ACHN (cell line): ENCODE measurements around the gene MAN2B1.
A peak's percentile ranks its signal among the peaks of the same experiment; 100 is the strongest.
"Not testable (repeated sequence)": the region's sequence is repeated elsewhere in the genome, so short reads cannot be mapped to it uniquely, and the experiment has no call there.

Source experiments
- DNase-seq: peaks from one replicate; pipeline ENCODE4 v3.0.0-alpha.2; 2015
- in situ Hi-C: cut with HindIII; loops from 2 replicates; pipeline ENCODE4 v1.10.0; 2017; ENCODE audit warnings: low sequenced_read_pairs, low pct_ligation_motif_present, low pct_unique_long_range_greater_than_20kb

The MAN2B1 gene

DNA sequence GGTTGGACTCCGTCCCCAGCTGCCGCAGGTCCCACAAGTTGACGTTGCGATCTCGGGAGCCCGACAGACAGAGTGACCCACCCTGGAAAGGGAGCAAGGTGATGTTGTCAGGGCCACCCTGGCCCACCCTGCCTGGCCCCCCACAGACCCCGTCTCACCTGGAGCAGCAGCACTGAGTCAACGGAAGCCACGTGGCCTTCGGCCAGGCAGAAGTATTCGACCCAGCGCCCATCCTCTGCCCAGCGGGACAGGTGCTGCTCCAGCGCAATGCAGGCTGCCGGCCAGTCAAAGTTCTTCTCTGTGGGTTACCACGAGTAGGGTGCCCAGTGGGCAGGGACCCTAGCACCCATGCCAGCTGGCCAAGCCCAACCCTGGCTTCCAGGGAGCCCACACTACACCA is 28.1 kb upstream of the MAN2B1 start:
- in situ Hi-C loops = no loop called here
- DNase-seq = no peak

DNA sequence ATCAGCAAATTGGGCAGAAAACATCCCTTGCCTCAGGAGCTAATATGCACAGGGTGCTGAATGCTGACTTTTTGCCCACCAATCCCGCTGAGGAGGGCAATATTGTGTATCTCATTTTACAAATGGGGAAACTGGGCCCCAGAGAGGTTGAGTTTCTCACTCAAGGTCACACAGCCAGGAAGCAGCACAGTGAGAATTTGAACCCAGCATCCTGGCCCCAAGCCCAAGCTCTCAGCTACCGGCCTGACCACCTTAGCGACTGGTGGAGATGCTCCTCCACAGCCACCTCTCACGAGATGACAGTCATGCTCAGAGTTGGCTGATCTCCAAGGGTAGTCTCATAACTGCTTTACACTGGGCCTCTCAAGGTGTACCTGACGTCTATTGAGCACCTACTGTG is 26.4 kb upstream of the MAN2B1 start:
- in situ Hi-C loops = no loop called here
- DNase-seq = no peak

DNA sequence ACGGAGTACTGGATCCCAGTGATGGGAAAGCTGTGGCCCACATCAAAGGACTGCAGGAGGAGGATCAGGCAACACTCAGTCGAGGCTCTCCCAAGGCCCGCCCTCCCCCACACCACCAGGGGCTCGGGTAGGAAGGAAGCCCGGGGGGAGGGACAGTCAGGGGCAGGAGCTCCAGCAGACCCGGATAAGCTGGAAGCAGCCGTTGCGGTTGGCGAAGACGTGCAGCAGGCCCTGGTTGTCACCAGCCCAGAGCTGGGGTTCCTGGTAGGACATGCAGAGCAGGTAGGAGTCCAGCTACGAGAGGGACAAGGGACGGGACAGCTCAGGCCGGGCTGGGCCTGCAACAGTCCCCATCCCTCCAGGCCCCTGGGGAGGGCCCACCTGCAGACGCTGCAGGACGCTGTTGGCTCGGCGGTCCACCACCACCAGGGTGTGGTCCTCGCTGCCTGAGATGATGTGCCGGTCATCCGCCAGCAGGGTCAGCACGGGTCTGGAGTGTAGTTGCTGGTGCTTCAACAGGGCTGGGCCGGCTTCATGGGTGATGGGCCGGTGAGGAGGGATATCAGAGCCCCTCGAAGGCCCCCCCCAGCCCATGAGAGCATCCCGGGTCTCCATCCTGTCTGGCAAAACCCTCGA is 23.2 kb upstream of the MAN2B1 start:
- in situ Hi-C loops = no loop called here
- DNase-seq = no peak

DNA sequence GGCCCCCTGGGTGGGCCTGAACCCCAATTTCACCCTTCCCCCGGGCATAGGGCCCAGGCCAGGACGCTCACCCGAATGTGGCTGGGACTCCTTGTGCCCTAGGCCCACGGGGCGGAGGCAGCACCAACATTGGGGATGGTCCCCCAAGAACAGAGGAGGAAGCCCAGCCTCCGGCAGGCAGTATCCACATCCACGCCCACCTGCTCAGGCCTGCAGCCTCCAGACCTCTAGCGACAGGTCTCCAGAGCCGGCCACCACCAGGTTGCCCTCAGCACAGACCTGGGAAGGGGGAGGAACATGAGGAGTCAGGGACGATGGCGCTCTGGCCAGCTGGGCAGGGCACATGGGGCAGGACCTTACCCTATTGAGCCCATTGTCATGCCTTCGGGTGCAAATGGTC is 22.5 kb upstream of the MAN2B1 start:
- no peak for DNase-seq
- in situ Hi-C loops = no loop called here

DNA sequence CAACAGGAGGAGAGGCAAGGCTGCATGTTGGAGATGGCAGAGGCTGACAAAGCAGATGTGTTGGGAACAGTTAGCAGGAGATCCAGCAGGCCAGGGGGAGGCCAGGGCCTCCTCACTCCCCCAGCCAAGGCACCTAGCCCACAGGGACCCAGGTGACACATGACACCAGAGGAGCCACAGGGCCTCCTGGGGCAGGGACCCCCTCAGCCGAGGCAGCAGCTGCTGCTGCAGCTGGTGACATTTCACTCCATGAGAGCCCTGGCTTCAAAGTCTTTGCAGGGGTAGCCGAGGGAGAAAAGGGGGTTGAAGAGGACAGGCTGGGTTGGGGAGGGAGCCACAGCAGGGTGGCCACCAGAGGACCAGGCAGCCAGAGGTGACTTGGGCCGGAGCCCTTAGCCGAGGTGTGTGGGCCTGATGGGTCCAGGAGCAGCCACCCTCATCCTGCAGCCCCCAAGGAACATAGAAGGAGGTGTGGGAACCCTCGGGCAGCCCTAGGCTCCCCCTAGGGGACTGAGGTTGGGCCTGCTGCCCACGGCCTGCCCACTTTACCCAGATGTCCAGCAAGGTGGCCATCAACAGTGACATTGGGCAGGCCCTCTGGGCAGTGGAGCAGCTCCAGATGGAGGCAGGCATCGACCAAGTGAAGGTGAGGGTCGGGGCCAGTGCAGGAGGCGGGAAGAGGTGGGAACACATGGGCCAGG is 21.1 kb upstream of the MAN2B1 start, which contains the start of gene GNG14:
Gene GNG14, plus strand, starts transcription at position 503 of the 701 bp plus-strand sequence. Its CDS starts 51 bp downstream, at position 554.
- in situ Hi-C loops = no loop called here
- no peak for DNase-seq

DNA sequence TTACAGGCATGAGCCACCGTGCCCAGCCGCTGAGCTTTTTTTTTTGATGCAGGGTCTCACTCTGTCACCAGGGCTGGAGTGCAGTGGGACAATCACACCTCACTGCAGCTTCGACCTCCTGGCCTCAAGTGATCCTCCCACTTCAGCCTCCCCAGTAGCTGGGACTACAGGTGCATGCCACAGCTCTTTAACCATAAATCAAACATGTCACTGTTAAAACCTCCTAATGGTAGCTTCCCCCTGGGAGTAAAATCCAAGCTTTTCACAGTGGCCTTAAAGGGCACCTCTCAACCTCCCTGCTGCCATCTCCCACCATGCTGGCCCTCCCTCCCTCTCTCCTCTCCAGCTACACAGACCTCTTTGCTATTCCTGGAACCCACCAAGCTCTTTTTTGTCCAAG is 19.3 kb upstream of the MAN2B1 start:
- in situ Hi-C loops = no loop called here
- DNase-seq = no peak

DNA sequence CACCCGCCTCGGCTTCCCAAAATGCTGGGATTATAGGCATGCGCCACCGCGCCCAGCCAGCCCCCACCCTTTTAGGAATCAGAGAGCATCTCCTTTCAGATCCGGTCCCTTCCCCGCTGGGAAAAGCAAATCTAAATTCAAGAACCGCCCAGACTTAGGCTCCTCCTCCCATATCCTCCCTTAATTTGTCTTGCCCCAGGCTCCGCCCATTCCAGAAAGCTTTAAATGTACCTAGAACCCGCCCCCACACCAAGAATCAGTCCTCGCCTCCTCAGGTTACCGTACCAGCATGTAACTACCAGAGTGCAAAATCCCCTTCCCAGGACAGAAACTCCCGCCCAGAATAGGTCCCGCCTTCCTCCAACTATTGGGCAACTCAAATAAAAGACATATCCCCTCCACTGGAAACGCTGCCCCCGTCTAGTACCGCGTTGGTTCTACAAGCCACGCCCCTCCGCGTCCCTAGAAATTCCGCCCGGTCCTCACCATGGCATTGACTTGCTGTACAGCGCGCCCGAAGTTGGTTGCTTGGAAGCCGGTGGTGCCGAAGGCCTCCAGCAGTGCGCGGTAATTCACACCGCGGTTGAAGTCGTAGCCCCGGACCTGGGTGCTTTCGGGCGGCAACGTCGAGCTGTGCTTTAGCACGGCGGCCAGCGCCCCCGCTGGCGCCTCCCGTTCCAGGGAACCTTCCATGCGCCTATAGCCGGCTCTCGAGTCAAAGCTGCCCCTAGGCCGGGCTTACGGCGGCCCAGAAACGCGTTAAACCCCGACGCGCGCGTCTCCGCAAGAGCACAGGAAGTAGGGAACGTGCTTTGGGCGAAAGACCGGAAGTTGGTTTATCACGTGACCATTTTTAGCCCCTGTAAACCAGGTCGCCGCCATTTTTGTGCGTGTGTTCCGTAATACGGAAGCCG is 14.8 kb upstream of the MAN2B1 start, which contains the start of gene DHPS:
Gene DHPS, minus strand, starts transcription at position 807 of the 914 bp plus-strand sequence. Its CDS starts 114 bp downstream, at position 693.
- peak; percentile 94 for DNase-seq
- in situ Hi-C loops = no loop called here

DNA sequence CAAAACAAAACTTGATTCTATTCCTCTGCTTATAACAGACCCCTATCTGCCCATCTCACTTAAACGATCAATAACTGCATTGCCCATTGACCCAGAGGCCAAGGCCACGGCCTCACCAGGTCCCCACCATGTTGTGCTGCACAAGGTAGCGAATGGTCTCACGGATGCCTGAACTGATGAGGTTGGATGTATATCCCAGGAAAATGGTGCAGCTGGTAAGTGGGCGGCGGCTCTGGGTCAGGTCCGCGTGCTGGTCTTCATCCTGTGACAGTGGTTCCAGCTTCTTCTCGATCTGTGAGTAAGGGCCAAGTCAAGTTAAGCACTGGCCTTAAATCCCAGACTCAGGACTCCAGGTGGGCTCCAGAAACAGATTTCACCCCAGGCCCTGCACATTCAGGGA is 13.5 kb upstream of the MAN2B1 start:
- no peak for DNase-seq
- in situ Hi-C loops = no loop called here

DNA sequence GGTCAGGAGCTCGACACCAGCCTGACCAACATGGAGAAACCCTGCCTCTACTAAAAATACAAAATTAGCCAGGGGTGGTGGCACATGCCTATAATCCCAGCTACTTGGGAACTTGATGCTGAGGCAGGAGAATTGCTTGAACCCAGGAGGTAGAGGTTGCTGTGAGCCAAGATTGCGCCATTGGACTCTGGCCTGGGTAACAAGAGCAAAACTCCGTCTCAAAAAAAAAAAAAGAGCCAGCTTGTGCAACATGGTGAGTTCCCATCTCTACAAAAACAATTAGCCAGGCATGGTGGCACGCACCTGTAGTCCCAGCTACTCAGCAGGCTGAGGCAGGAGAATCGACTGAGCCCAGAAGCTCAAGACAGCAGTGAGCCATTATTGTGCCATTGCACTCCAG is 11.5 kb upstream of the MAN2B1 start:
- DNase-seq, in situ Hi-C loops: not testable (repeated sequence)

DNA sequence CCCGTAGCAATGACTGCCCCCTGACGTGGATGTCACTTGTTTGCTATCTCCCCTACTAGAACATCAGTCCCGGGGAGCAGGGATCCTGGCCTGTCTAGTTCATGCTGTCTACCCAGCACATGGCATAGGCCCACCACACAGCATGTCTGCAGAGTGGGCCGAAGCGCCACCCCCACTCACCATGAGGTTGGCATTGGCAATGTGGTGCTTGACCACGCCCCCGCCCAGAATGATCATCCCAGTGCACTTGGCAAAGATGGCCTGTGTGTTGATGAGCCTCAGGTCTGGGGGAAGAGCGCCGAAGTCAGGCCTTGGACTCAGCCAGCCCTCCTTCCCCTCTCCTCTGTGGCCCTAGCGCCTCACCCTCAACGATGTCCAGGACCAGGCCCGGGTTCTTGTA is 10.4 kb upstream of the MAN2B1 start:
- in situ Hi-C loops = no loop called here

DNA sequence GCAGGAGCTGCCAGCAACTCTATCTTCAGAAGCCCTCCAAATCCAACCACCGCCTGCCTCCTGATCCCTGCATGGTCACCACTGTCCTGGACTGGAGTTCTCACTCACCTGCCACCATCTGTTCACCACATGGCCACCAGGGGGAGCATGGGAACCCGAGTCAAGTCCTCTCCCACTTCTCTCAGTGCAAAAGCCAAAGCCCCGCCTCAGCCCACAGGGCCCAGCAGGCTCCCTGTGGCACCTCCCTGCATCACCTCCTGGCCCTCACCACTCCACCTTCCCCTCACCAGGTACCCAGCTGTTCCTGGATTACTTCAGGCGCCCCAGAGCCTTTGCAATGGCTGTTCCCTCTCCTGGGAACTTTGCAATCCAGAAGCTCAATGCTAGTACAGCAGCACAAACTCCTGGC is 9.8 kb upstream of the MAN2B1 start:
- in situ Hi-C loops = no loop called here
- peak; percentile 79 for DNase-seq

More for the DNA sequence above, 10.4 kb upstream of the MAN2B1 start:
- DNase-seq = no peak

DNA sequence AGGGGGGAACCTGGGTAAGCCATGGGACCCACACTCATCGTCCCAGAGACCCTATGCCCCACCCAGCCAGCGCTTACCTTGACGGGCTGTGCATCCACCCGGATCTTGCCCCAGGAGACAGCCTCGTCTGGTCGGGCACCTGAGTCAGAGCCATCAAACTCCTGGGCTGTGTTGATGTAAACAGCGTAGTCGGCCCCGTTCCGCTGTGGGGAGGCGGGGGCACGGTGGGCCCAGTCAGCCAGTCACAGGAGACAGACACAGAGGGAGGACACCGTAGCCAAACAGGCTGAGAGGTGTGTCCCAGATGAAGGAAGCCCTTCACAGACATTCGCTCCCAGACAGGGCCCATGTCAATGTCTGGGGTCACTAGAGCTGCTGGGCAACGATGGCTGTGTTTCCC is 9.4 kb upstream of the MAN2B1 start:
- DNase-seq = no peak
- in situ Hi-C loops = no loop called here

DNA sequence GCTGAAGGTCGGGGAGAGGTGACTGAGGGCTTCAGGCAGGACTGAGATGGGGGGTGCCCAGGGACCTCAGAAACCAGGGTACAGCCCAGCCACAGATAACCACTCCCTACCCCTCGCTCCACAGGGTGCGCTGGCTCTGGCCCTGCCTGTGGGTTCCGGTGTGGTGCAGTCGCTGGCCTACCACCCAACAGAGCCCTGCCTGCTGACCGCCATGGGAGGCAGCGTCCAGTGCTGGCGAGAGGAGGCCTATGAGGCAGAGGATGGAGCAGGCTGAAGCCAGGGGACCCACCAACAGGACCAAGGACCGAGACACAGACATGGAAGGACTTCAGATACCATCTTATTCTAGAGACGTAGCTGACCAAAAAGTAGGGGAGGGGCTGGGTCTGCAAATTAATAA is 8.9 kb upstream of the MAN2B1 start:
- in situ Hi-C loops = no loop called here
- DNase-seq = no peak

DNA sequence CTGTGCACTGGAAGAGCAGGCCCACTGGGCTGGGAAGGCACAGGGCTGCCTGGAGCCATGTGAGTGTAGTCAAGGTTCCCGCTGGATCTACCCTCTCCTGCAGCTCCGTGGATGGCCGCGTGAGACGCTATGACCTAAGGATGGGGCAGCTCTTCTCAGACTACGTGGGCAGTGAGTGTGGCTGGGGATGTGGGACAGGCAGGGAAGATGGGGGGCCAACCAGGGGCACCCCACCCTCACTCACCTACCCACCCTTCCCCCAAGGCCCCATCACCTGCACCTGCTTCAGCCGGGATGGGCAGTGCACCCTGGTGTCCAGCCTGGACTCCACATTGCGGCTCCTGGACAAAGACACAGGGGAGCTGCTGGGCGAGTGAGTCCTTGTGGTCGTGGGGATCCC is 6.2 kb upstream of the MAN2B1 start:
- no peak for DNase-seq

DNA sequence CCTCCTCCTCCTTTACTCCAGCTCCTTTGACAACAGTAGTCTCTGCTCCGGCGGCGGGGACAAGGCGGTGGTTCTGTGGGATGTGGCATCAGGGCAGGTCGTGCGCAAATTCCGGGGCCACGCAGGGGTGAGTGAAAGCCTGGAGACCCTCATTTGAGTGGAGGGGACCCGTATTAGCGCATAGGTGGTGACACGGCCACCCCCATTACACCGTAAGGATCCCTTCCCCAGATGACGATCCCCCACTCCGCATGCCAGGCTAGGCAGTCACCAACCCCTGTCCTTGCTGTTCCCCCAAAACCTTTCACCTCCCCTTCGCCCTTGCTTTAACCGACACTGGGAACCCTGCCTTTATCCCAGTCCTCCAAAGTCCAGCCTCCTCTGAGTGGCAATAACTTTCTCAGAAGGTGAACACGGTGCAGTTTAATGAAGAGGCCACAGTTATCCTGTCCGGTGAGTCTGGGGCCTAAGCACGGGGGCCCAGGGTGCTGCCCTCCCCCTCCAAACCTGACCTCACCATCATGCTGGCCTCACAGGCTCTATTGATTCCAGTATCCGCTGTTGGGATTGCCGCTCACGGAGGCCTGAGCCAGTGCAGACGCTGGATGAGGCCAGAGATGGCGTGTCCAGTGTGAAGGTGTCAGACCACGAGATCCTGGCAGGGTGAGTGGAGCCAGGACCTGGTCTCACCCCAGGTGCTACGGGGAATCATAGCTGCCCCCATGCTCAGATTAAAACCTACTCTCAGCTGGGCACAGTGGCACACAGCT is 3.8 kb upstream of the MAN2B1 start:
- DNase-seq = no peak
- in situ Hi-C loops = no loop called here

More for the DNA sequence above, 6.2 kb upstream of the MAN2B1 start:
- in situ Hi-C loops = no loop called here

DNA sequence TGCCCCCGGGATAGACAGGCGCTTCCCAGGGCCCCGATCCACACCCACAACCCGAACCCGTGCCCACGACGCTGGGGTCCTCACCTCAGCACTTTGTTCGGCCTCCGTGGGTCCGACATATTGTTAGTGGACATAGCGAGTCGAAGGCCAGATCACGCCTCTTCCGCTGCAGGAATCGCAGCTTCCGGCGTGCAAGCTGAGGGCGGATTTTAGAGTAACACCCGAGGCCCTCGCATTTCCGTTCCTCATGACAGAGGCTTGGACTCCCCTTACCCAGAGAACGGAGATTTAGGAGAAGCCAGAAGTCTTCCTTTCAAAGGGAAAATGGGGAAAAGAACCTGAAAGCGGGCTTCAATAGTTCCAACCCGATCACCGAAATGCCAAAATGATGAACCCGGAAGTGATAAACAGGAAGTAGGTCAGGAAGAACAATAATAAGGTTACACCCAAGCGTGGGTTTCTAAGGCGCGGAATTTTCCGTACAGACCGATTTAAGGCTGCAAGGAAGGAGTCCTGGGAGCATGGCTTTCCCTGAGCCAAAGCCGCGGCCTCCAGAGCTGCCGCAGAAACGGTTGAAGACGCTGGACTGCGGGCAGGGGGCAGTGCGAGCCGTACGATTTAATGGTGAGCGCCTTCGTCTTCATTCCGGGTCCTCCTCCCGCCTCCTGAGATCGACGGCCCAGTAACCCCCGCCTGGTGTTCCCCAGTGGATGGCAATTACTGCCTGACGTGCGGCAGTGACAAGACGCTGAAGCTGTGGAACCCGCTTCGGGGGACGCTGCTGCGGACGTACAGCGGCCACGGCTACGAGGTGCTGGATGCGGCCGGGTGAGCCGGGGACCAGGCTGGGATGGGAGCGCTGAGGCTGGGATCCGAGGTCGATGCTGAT is 3.0 kb upstream of the MAN2B1 start:
- in situ Hi-C loops = no loop called here
- peak; percentile 78 for DNase-seq

DNA sequence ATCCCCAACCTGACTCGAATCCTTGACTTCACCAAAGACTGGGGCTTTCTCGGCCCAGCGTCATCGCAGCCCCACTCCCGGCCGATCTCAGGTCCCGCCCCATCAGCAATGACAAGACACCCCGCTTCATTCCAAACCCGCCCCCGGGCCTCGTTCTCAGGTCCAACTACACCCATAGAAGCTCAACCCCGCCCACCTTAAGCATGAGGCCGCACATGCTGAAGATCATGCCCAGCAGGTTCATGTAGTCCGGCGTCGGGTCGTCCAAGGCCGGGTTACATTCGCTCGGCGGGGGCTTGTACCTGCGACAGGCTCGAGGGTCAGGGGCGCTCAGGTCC is 2.4 kb upstream of the MAN2B1 start:
- in situ Hi-C loops = no loop called here
- peak; percentile 52 for DNase-seq

DNA sequence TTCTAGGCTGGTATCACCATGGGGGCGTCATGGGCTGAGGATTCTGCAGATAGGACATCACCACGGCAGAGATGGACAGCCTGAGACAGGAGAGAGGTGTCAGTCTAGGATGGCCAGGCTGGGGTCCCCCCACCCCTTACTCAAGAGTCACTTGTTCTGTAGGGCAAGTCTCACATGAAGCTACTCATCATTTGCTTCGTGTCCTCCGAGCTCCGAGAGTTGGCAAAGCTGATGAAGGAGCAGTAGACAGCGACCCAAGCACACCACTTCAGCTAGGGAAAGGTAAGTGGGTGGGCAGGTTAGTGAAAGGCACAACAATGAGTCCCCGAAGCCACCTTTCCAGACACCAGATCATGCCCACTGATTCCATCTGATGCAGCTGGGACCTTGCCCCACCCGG is 1.8 kb upstream of the MAN2B1 start:
- no peak for DNase-seq
- in situ Hi-C loops = no loop called here
